KOPT-K1 (cell line): Measurements from ENCODE around the gene RNF138.
"Not testable (repeated sequence)": the region's sequence is repeated elsewhere in the genome, so short reads cannot be mapped to it uniquely, and the experiment has no call there.

Experiments
- H3K27ac ChIP-seq: fragments of 200-600 bp; sonication (generic); 2 replicates; pipeline ENCODE4 v1.5.1; 2016; ENCODE audit warnings: antibody characterized with exemption, mild to moderate bottlenecking, low read depth, low read length; ENCODE audit not compliant: poor library complexity, severe bottlenecking
- H3K36me3 ChIP-seq: fragments of 200-600 bp; sonication (generic); 2 replicates; pipeline ENCODE4 v1.5.1; 2017; ENCODE audit warnings: antibody characterized with exemption, mild to moderate bottlenecking, low read length, moderate library complexity; ENCODE audit not compliant: insufficient read depth
- H3K9me3 ChIP-seq: fragments of 200-600 bp; sonication (generic); 2 replicates; pipeline ENCODE4 v1.5.1; 2017; ENCODE audit warnings: antibody characterized with exemption, low read length, mild to moderate bottlenecking; ENCODE audit not compliant: insufficient read depth, poor library complexity, severe bottlenecking

Gene RNF138

DNA sequence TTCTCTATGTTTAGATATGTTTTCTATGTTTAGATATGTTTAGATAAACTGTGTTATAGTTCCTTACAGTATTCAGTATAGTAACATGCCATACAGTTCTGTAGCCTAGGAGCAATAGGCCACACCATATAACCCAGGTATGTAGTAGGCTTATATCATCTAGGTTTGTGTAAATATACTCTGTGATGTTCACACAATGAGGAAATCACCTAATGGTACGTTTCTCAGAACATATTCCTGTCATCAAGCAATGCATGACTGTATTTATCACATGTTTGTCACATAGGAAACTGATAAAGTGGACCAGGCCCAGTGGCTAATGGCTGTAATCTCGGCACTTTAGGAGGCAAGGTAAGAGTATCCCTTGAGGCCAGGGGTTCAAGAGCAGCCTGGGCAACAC is 44.0 kb downstream of the RNF138 start:
- Histone ChIP-seq H3K27ac (no peak overlapping the region), H3K36me3 (peaks cover 37% of the 10 kb centered on the region), H3K9me3 (no peaks in the 10 kb centered on the region)

DNA sequence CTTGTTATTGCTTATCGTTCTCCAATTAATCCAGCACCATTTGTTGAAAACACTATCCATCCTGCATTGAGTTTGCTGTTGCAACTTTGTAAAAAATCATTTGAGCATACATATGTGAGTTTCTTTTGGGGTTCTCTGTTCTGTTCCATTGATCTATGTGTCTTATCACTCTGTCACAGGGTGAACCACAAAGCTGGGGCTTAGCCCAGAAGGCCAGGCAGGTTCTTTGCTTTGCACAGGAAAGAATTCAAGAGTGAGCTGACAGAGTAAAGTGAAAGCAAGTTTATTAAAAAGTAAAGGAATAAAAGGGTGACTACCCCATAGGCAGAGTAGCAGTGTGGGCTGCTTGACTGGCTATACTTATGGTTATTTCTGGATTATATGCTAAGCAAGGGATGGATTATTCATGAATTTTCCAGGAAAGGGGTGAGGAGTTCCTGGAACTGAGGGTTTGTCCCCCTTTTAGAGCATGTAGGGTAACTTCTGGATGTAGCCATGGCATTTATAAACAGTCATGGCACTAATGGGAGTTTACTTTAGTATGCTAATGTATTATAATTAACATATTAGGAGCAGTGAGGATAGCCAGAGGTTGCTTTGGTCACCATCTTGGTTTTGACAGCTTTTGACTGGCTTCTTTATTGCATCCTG is 46.8 kb downstream of the RNF138 start:
- Histone ChIP-seq H3K36me3 (peaks cover 9% of the 10 kb centered on the region), H3K27ac (no peak overlapping the region), H3K9me3 (no peaks in the 10 kb centered on the region)

DNA sequence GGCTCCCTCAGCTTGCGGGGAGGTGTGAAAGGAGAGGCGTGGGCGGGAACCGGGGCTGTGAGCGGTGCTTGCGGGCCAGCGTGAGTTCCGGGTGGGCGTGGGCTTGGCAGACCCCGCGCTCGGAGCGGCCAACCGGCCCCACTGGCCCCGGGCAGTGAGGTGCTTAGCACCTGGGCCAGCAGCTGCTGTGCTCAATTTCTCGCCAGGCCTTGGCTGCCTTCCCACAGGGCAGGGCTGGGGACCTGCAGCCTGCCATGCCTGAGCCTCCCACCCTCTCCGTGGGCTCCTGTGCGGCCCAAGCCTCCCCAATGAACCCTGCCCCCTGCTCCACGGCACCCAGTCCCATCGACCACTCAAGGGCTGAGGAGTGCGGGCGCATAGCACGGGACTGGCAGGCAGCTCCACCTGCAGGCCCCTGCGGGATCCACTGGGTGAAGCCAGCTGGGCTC is 48.2 kb downstream of the RNF138 start:
- H3K9me3 ChIP-seq: no peaks in the 10 kb centered on the region
- no peak overlapping the region for H3K27ac ChIP-seq
- peaks cover 4% of the 10 kb centered on the region; the same call in 1 of the 2 replicates for H3K36me3 ChIP-seq

DNA sequence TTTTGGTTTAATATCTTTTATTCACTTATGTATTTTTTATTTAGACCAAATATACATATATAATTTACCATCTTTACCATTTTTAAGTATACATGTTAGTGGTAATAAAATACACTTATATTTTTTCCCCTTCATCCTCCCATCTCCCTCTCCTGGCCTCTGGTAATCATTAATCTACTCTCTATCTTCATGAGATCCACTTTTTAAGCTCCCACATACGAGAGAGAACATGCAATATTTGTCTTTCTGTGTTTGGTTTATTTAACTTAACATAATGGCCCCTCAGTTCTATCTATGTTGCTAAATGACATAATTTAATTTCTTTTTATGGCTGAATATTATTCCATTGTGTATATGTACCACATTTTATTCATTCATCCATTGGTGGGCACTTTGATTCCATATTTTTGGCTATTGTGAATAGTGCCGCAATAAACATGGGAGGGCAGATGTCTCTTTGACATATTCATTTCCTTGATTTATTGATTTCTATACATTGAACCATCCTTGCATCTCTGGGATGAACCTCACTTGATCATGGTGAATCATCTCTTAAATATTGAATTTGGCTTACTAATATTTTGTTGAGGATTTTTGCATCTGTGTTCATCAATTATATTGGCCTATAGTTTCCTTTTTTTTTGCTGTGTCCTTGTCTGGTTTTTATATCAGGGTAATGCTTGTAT is 56.7 kb downstream of the RNF138 start:
- Histone ChIP-seq H3K27ac (no peak overlapping the region), H3K36me3 (no peaks in the 10 kb centered on the region), H3K9me3 (peaks cover 3% of the 10 kb centered on the region)

DNA sequence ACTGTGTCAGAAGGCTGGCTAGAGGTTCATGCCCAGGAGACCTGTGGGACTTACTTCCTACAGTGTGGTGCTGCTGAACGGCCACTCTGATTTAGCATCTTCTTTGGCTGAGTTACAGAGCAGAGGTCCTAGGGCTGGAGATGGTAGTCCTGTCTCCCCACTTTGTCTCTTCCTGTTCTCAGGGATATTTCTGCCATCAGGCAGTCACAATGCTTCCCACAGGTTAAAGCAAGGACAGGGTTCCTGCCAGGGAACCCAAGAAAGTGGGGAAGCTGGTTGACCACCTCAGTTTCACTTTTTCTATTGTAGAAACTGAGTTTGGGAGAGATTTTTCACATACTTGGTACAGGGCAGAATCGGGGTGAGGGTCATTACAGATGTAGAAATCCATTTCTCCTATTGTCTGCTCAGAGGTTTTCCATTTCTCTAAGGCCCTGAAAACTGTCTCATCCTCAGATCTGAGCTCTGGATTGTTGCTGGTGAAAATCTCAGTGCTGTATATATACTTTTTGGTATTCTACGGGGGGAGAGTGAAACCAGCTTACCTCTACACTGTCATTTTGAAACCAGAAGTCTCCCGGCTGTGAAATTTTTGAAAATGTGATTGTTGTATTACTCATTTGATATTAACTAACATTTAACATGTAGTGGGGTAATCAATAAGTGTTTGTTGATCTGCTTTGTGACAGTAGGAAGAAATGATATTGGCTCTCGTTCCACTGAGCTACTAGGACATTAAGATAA is 61.2 kb downstream of the RNF138 start:
- Histone ChIP-seq H3K27ac (no peak overlapping the region), H3K36me3 (no peaks in the 10 kb centered on the region), H3K9me3 (peaks cover 3% of the 10 kb centered on the region)

DNA sequence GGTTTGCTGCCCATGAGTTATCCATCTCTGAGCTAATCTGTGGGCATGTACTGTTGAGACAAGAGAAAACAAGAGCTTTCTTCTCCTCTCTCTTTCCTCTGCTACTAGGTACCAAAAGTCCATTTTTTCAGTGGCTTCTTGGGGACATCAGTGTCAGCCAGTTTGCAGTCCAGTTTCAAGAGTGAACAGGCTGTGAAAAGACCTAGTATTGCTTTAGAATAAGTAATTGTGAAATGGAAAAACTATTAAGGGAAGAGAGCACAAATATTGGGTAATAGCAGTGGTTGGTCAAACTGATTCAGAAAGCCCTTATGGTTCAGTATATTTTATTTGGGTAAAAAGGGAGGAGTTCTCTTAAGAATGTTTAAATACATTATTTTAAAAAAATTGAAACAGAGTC is 65.2 kb downstream of the RNF138 start:
- Histone ChIP-seq H3K9me3 (no peaks in the 10 kb centered on the region), H3K36me3 (no peaks in the 10 kb centered on the region), H3K27ac (no peak overlapping the region)

DNA sequence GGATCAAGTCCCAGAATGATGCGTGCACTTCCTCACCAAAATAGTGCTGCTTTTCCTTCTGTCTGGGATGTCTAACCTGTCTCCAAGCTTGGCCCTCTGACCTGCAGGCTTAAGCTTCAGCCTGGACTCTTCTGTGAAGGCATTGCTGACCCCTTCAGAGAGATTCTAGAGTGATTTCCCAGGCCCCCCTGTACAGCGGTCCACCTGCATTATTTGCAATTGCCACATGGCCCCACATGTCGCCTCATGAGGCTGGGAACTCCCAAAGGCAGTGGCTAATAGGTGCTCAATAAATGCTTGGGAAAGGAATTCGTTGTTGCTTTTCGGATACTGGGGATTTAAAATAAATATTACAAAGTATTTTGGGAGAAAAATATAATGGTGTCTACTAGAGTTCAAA is 65.9 kb downstream of the RNF138 start:
- no peak overlapping the region for H3K27ac ChIP-seq
- no peaks in the 10 kb centered on the region for H3K9me3 ChIP-seq
- H3K36me3 ChIP-seq: no peaks in the 10 kb centered on the region

DNA sequence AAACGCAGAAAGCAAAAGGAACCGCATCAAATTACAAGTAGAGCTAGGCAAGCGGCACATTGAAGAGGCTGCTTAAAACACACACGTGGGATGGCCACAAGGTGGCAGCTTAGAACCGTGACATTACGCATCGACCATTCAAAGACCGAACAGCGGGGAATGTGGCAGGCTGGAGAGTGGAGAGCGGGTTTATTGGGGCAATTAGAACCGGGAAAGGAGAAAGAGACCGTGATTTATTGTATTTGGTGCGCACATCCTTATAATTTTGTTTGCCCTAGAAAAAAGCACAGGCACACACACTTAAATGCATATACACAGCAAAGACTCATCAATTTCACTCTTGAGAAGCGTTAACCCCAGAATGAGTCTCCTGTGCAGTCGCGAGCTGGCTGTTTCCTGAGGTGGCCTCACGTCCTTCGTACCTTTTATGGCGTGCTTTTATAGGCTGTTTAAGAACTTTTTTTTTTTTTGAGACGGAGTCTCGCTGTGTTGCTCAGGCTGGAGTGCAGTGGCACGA is 66.5 kb downstream of the RNF138 start:
- Histone ChIP-seq H3K36me3 (no peaks in the 10 kb centered on the region), H3K9me3 (no peaks in the 10 kb centered on the region), H3K27ac (no peak overlapping the region)

DNA sequence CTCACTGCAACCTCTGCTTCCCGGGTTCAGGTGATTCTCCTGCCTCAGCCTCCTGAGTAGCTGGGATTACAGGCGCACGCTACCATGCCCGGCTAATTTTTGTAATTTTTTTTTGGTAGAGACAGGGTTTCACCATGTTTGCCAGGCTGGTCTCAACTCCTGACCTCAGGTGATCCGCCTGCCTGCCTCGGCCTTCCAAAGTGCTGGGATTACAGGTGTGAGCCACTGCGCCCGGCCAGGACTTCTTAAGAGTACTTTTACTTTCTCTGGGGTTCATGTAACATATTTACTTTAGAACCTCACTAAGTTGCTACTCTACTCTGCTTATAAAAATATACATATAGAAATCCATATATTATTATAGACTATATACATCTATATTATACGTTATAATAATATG is 67.0 kb downstream of the RNF138 start:
- not testable (repeated sequence) for H3K27ac ChIP-seq, H3K36me3 ChIP-seq

DNA sequence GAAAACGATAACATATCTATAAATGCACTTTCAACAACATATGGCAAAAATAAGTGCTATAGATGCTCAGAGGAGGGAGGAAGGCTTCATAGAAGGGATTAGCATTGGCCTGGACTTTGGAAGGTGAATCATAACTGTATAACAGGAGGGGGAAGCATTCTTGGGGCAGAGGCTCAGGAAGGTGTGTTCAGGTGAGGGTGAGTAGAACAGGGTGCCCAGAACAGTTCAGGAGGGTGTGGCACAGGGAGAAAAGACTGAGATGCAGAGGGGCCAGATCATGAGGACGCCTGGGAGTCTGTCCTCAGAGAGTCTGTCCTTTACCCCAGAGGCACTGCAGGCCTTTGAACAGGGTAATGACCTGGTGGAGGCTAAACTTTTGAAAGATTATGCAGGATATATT is 68.9 kb downstream of the RNF138 start:
- Histone ChIP-seq H3K9me3 (no peaks in the 10 kb centered on the region), H3K36me3 (no peaks in the 10 kb centered on the region), H3K27ac (no peak overlapping the region)

More for the DNA sequence above, 67.0 kb downstream of the RNF138 start:
- H3K9me3 ChIP-seq: not testable (repeated sequence)

DNA sequence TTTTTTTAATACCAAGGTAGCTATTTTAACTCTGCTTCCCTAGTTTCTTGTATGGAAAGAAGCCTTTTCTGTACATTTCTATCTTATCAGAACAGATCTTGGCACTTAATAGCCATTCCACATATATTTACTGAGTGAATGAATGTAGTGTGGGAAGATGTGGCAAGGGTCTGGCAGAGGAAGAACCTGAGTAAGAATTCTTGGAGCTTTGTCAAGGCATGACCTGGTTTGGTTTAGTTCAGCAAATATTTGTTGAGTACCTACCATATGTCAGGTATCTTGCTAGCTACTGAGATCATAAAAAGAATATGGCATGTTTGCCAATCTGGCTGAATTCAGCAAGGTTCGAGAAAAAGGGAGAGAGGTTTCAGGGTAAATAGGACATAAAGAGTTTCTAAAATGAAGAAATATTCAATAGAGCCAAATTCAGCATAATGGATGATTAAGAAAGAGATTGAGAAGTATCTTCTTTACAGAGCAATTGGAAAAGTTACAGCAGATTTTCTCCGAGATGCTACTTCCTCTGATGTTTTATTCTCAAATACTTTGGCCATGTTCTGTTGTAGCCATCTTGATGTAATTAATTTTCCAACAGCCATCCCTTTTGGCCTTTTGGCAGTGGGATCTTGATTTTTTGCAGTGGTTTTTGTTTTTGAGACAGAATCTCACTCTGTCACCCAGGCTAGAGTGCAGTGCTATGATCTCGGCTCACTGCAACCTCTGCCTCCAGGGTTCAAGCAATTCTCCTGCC is 76.5 kb downstream of the RNF138 start:
- Histone ChIP-seq H3K9me3 (no peaks in the 10 kb centered on the region), H3K36me3 (no peaks in the 10 kb centered on the region), H3K27ac (no peak overlapping the region)

DNA sequence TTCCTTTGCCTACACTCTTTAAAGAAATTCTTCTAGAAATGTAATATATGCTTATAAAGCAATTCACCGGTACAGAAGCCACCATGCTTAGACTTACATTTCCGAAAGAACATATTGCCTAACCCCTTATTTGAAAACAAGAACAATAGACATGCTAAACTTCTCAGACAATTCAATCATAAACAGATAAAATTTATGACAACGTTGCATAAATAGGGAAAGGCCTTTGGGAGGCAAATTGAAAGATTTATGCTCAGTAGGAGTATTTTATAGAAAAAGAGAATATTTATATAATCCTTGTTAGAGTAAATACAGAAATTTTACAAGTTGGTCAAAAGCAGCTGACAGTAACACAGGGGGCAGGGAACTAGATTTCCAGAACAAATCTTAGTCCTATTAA is 82.0 kb downstream of the RNF138 start:
- H3K27ac ChIP-seq: no peak overlapping the region
- H3K36me3 ChIP-seq: no peaks in the 10 kb centered on the region
- no peaks in the 10 kb centered on the region for H3K9me3 ChIP-seq

DNA sequence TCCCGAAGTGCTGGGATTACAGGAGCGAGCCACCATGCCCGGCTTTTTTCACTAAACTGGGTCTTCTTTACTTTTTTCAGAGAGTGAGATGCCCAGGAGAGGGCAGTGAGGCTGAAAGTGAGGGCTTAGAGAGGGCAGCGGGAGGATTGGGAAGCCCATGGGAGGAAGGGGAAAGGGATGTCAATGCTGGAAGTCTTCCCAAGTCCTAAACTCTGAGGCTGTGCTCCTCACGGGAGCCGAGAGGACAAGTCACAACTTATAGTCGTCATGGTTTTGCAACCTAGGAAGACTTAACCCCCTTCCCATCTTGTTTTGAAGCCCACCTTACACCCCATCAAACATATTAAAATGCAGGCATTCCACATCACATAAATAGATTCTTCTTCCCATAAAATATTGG is 83.0 kb downstream of the RNF138 start:
- no peak overlapping the region for H3K27ac ChIP-seq
- no peaks in the 10 kb centered on the region for H3K9me3 ChIP-seq
- H3K36me3 ChIP-seq: no peaks in the 10 kb centered on the region

DNA sequence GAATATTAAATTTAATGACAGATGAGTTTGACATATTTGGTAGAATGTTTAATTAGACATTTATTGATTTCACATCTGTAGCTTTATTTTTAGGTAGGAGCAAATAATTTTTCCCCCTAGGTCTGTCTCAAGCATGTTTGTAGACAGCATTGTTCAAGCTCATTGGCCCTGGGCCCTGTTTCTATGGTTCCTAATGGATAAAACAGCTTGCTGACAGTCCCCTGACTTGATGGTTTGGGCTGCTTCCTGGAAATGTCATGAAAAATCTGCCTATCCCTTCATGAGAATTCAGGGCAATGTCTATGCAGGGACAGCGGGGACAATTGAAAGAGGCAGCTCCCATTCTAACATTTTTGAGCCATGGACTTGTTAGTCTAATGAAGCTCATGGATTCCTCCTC is 83.6 kb downstream of the RNF138 start:
- H3K27ac ChIP-seq: no peak overlapping the region
- no peaks in the 10 kb centered on the region for H3K36me3 ChIP-seq
- no peaks in the 10 kb centered on the region for H3K9me3 ChIP-seq

DNA sequence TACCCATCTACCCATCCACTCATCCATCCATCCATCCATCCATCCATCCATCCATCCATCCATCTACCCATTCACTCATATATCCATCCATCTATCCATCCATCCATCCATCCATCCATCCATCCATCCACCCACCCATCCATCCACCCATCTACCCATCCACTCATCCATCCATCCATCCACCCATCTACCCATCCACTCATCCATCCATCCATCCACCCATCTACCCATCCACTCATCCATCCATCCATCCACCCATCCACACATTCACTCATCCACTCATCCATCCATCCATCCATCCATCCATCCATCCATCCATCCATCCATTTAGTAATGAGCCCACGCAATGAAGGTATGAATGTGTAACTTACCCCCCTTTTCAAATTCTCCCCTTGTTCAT is 85.1 kb downstream of the RNF138 start:
- H3K36me3 ChIP-seq, H3K9me3 ChIP-seq, H3K27ac ChIP-seq: not testable (repeated sequence)
